HG02943 (cell line): Measurements from ENCODE around the gene BAZ2B.
"Not testable (repeated sequence)": the region's sequence is repeated elsewhere in the genome, so short reads cannot be mapped to it uniquely, and the experiment has no call there.

Source experiments
- ATAC-seq: cut with Tn5 transposase; IDR thresholded peaks from one replicate; pipeline ENCODE4 v1.9.1; 2021; ENCODE audit warnings: mild to moderate bottlenecking, low read depth, moderate library complexity; ENCODE audit not compliant: unreplicated experiment

Gene BAZ2B

GRCh38 chr2:159545085-159545484, 71.3 kb downstream of the BAZ2B start:
- ATAC-seq = no peak

- no peak for ATAC-seq
Observed at GRCh38 chr2:159542101-159542500, 74.2 kb downstream of the BAZ2B start.

- ATAC-seq = no peak
Observed at GRCh38 chr2:159539701-159540100, 76.6 kb downstream of the BAZ2B start.

GRCh38 chr2:159538801-159539200, 77.5 kb downstream of the BAZ2B start:
- ATAC-seq = no peak

- ATAC-seq = not testable (repeated sequence)
Observed at GRCh38 chr2:159535261-159535660, 81.1 kb downstream of the BAZ2B start.

GRCh38 chr2:159531475-159531874, 84.9 kb downstream of the BAZ2B start:
- no peak for ATAC-seq

- ATAC-seq = no peak
Observed at GRCh38 chr2:159526433-159526832, 89.9 kb downstream of the BAZ2B start.

GRCh38 chr2:159525012-159525411, 91.3 kb downstream of the BAZ2B start:
- ATAC-seq = no peak

GRCh38 chr2:159521272-159521671, 95.1 kb downstream of the BAZ2B start:
- ATAC-seq = no peak

- ATAC-seq = no peak
Observed at GRCh38 chr2:159518321-159519005, 97.9 kb downstream of the BAZ2B start.

- peak; percentile 78 for ATAC-seq
Observed at GRCh38 chr2:159516241-159516758, 100.0 kb downstream of the BAZ2B start.

- ATAC-seq = no peak
Observed at GRCh38 chr2:159515441-159515840, 100.9 kb downstream of the BAZ2B start.

- ATAC-seq = no peak
Observed at GRCh38 chr2:159513745-159514144, 102.6 kb downstream of the BAZ2B start.

- no peak for ATAC-seq
Observed at GRCh38 chr2:159508140-159508539, 108.2 kb downstream of the BAZ2B start.

- no peak for ATAC-seq
Observed at GRCh38 chr2:159506764-159507440, 109.4 kb downstream of the BAZ2B start.

GRCh38 chr2:159506202-159506601, 110.1 kb downstream of the BAZ2B start:
- no peak for ATAC-seq

- ATAC-seq = no peak
Observed at GRCh38 chr2:159505196-159505595, 111.2 kb downstream of the BAZ2B start.

GRCh38 chr2:159501743-159502142, 114.6 kb downstream of the BAZ2B start:
- no peak for ATAC-seq

- ATAC-seq = no peak
Observed at GRCh38 chr2:159497847-159498246, 118.5 kb downstream of the BAZ2B start.

- no peak for ATAC-seq
Observed at GRCh38 chr2:159497256-159497655, 119.1 kb downstream of the BAZ2B start.

- ATAC-seq = no peak
Observed at GRCh38 chr2:159489476-159489875, 126.9 kb downstream of the BAZ2B start.

- no peak for ATAC-seq
Observed at GRCh38 chr2:159484532-159484931, 131.8 kb downstream of the BAZ2B start.
